Natural killer cell (primary cell): ENCODE data around the gene TSPAN31. TPM values are rescaled to one million over a fixed set of nuclear protein-coding genes. Genes with fewer than 3 reads are reported as not detected.

ENCODE experiments used
- ATAC-seq, 3 donors: fragments of 150-1000 bp in 2 of 3; fragments of 200-7000 bp in 1 of 3; cut with Tn5 transposase; 1 replicate in 1 of 3; 2 replicates in 2 of 3; pipeline ENCODE4 v1.10.0; 2021; ENCODE audit warnings: mild to moderate bottlenecking in 2 of 3, moderate library complexity in 2 of 3
- DNase-seq, 2 donors: peaks; one replicate each; pipeline versions ENCODE4 v3.0.0 to v3.0.0-alpha.2; 2013 to 2021; ENCODE audit warnings: mixed read lengths in 1 of 2
- H3K27ac ChIP-seq: one replicate; pipeline ENCODE4 v1.5.1; 2013; ENCODE audit warnings: mild to moderate bottlenecking, low read length
- H3K27me3 ChIP-seq: one replicate; pipeline ENCODE4 v1.6.1; 2013; ENCODE audit warnings: low read length; ENCODE audit not compliant: control insufficient read depth, insufficient read depth
- H3K36me3 ChIP-seq: one replicate; pipeline ENCODE4 v1.6.1; 2013; ENCODE audit warnings: low read length; ENCODE audit not compliant: control insufficient read depth, insufficient read depth
- H3K4me1 ChIP-seq: one replicate; pipeline ENCODE4 v1.6.1; 2013; ENCODE audit warnings: low read length; ENCODE audit not compliant: control insufficient read depth, insufficient read depth
- H3K4me3 ChIP-seq: one replicate; pipeline ENCODE4 v1.5.1; 2013; ENCODE audit warnings: low read length
- H3K9me3 ChIP-seq: one replicate; pipeline ENCODE4 v1.6.1; 2013; ENCODE audit warnings: low read length; ENCODE audit not compliant: control insufficient read depth, insufficient read depth
- H3K27ac Mint-ChIP-seq, 2 donors: one replicate each; pipeline ENCODE4 v1.8.0; 2022; ENCODE audit warnings: mild to moderate bottlenecking in 2 of 2, mixed read lengths in 2 of 2, moderate library complexity in 1 of 2
- H3K27me3 Mint-ChIP-seq, 2 donors: one replicate each; pipeline ENCODE4 v1.8.0; 2022; ENCODE audit warnings: low read depth in 2 of 2, mixed read lengths in 2 of 2
- H3K36me3 Mint-ChIP-seq: one replicate; pipeline ENCODE4 v1.8.0; 2022; ENCODE audit warnings: mixed read lengths
- H3K4me1 Mint-ChIP-seq, 2 donors: one replicate each; pipeline ENCODE4 v1.8.0; 2022; ENCODE audit warnings: mixed read lengths in 2 of 2
- H3K4me3 Mint-ChIP-seq: one replicate; pipeline ENCODE4 v1.8.0; 2022; ENCODE audit warnings: mild to moderate bottlenecking, moderate library complexity, mixed read lengths
- H3K9me3 Mint-ChIP-seq, 2 donors: one replicate each; pipeline ENCODE4 v1.8.0; 2022; ENCODE audit warnings: mixed read lengths in 2 of 2
- WGBS: methylation state at CpG from one replicate; pipeline ENCODE4 v1.1.7; 2013; ENCODE audit warnings: missing lambda C conversion rate; ENCODE audit not compliant: insufficient coverage; 5-methylcytosine and 5-hydroxymethylcytosine counted together
- intact Hi-C: fragments of 100-400 bp; cut with micrococcal nuclease; formaldehyde crosslinking; loops from one replicate; pipeline ENCODE4 v1.14.2; 2022
- total RNA-seq, 4 donors: library from RNA; stranded (reverse); fragments of 120-200 nt in 1 of 4; gene quantifications; one replicate each; pipeline versions ENCODE4 v1.2.3 to v1.2.4, GENCODE V29; 2013 to 2022
- TF ChIP-seq, protein P1 (sequence below): fragments of 200-600 bp; IDR thresholded peaks from one replicate; pipeline ENCODE4 v1.8.0; 2022; ENCODE audit warnings: antibody characterized with exemption

TSPAN31 gene
- total RNA-seq, 3 donors from 2014 or later (not counting 1 experiment from before 2014, with no cell fraction given): 18.3 to 27.0 (median 23.5) TPM

DNA sequence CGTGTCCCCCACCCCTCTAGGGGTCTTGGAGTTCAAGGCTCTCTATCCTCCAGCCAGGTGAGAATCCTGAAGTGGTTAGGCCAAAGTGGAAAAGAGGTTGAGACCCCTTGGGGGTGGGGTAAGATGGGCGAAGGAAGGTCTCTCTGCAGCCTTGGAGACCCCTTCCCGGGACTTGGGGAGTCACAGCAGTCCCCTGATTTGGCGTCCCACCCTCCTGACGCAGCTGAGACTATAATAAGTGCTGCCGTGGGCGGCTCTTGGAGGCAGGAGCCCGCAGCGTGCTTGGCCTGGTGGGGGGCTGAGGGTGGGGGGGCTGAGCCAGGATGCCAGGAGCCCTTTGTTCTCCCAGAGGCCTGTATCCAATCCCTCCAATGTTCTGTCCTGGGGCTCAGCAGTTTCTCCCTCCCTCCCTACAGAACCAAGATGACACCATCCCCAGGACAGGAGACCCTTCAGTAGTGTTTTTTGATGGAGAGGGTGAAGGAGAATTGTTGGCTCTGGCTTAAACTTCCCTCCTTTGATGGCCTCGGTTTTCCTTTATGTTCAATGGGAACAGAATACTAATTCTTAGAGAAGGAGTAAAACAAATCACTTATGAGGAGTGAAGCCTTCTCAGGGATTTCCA is 4.8 kb upstream of the TSPAN31 start:
- no peak for DNase-seq
- intact Hi-C loops: loop anchor here (5.0 kb wide), 2 partner anchors 148 to 263 kb away; partner anchors contain the start of genes ARHGAP9 and PIP4K2C
- Histone ChIP-seq H3K27ac (peak overlapping the region; percentile 89), H3K36me3 (peaks cover 27% of the 10 kb centered on the region), H3K4me3 (peak overlapping the region; percentile 62), H3K27me3 (no peaks in the 10 kb centered on the region), H3K9me3 (no peaks in the 10 kb centered on the region), H3K4me1 (peaks cover 46% of the 10 kb centered on the region)
- Mint-ChIP-seq H3K9me3 (no peaks in the 10 kb centered on the region), H3K27me3 (no peaks in the 10 kb centered on the region), H3K4me1 (peaks cover 52 to 58% of the 10 kb centered on the region in 2 donors), H3K4me3 (peak overlapping the region; percentile 79), H3K27ac (peak overlapping the region; percentile 93 to 96), H3K36me3 (no peaks in the 10 kb centered on the region)
- ATAC-seq: no peak
- 83% methylated on average over 9 of the region's 10 CpGs for WGBS
- TF ChIP-seq, protein P1, sequence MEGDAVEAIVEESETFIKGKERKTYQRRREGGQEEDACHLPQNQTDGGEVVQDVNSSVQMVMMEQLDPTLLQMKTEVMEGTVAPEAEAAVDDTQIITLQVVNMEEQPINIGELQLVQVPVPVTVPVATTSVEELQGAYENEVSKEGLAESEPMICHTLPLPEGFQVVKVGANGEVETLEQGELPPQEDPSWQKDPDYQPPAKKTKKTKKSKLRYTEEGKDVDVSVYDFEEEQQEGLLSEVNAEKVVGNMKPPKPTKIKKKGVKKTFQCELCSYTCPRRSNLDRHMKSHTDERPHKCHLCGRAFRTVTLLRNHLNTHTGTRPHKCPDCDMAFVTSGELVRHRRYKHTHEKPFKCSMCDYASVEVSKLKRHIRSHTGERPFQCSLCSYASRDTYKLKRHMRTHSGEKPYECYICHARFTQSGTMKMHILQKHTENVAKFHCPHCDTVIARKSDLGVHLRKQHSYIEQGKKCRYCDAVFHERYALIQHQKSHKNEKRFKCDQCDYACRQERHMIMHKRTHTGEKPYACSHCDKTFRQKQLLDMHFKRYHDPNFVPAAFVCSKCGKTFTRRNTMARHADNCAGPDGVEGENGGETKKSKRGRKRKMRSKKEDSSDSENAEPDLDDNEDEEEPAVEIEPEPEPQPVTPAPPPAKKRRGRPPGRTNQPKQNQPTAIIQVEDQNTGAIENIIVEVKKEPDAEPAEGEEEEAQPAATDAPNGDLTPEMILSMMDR: no peak

DNA sequence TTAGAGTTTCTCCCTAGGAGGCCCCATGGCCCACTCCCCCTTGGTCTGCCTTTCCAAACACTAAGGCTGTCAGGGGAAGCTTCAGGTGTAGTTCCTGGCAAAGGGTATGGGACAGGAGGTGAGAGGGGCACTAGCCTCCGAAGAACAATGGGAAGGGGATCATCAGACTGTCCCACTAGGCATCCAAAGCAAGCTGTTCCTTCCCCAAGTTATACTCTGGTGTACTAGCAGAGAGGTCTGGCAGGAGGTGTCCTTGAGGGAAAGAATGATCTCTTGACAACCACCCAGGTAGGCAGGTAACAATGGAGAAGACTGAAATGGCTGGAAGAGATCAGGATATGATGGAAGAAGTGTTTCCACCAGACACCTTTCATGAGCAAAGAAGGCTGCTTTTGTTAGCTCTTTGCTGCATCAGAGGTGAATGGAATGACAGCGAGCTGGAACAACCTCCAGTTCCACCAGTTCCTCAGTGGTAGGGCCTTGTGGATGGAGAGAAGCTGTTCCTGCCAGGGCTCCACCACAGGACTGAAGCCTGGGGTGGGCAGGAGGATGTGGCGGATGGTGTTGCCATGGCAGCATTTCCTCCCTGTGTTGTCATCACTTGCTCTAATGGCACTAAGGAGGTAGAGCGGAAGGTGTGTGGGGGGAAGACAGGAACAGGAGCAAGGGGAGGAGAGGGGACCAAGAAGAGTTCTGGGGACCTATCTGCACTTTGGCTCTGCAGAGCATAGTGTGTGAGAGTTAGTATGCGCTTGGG is 4.0 kb upstream of the TSPAN31 start:
- peaks cover 57 to 60% of the 10 kb centered on the region in 2 donors for H3K4me1 Mint-ChIP-seq
- H3K4me3 ChIP-seq: peak overlapping the region; percentile 62
- no peaks in the 10 kb centered on the region for H3K27me3 Mint-ChIP-seq
- no peaks in the 10 kb centered on the region for H3K9me3 Mint-ChIP-seq
- DNase-seq (peak; percentile 70 to 93), ATAC-seq (peak; percentile 42 to 69 (median 59))
- H3K4me3 Mint-ChIP-seq: peak overlapping the region; percentile 96
- H3K36me3 ChIP-seq: peaks cover 23% of the 10 kb centered on the region
- H3K36me3 Mint-ChIP-seq: no peaks in the 10 kb centered on the region
- peak overlapping the region; percentile 93 to 96 for H3K27ac Mint-ChIP-seq
- no peaks in the 10 kb centered on the region for H3K27me3 ChIP-seq
- TF ChIP-seq, protein P1: no peak
- 21% methylated on average over 5 of the region's 5 CpGs for WGBS
- intact Hi-C loops: loop anchor here (5.0 kb wide), 2 partner anchors 149 to 264 kb away; partner anchors contain the start of genes ARHGAP9 and PIP4K2C
- H3K9me3 ChIP-seq: no peaks in the 10 kb centered on the region
- H3K27ac ChIP-seq: peak overlapping the region; percentile 89
- H3K4me1 ChIP-seq: peaks cover 54% of the 10 kb centered on the region

DNA sequence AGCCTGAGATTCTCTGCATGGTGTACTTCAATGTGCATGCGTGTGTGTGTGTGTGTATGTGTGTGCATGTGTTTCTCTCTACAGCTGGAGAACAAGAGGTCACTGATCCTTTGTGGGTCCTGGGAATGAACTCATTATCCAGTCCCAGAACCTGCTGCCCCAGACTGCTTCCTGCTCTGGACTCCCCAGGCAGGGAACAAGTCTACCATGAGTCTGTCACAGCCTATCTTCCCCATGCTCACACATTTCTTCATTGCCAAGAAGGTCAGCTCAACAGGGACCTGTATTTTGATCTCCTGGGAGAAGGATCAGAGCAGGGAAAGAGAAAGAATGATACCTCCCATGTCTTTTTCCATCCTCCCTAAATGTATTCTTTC is 3.4 kb upstream of the TSPAN31 start:
- Mint-ChIP-seq H3K4me3 (peak overlapping the region; percentile 96), H3K36me3 (no peaks in the 10 kb centered on the region), H3K27ac (peak overlapping the region; percentile 93 to 96), H3K4me1 (peaks cover 60 to 63% of the 10 kb centered on the region in 2 donors), H3K27me3 (no peaks in the 10 kb centered on the region), H3K9me3 (no peaks in the 10 kb centered on the region)
- ATAC-seq (no peak), DNase-seq (no peak)
- peaks cover 56% of the 10 kb centered on the region for H3K4me1 ChIP-seq
- peak overlapping the region; percentile 89 for H3K27ac ChIP-seq
- TF ChIP-seq, protein P1: no peak
- peaks cover 21% of the 10 kb centered on the region for H3K36me3 ChIP-seq
- H3K27me3 ChIP-seq: no peaks in the 10 kb centered on the region
- intact Hi-C loops: loop anchor here (5.0 kb wide), 2 partner anchors 149 to 264 kb away; partner anchors contain the start of genes ARHGAP9 and PIP4K2C
- WGBS: 5% methylated on average over 1 of the region's 1 CpG
- H3K4me3 ChIP-seq: peak overlapping the region; percentile 62
- H3K9me3 ChIP-seq: no peaks in the 10 kb centered on the region
